NCI-H460 (cell line): ENCODE results near the gene C1RL. TPM values are rescaled to one million over a fixed set of nuclear protein-coding genes. Genes with fewer than 3 reads are reported as not detected.
A peak's percentile ranks its signal among the peaks of the same experiment; 100 is the strongest.

ENCODE experiments used
- DNase-seq: peaks from one replicate; pipeline ENCODE4 v3.0.0-alpha.2; 2016; ENCODE audit warnings: low read depth; ENCODE audit errors: extremely low read depth
- total RNA-seq: library from RNA; depleted of rRNA; stranded (reverse); fragments of >200 nt; shearing (Covaris generic); gene quantifications from 2 replicates; pipeline ENCODE4 v1.2.3, GENCODE V29; 2014

Gene C1RL
- total RNA-seq, 1 experiment from 2014 or later, result 6.4 TPM

DNA sequence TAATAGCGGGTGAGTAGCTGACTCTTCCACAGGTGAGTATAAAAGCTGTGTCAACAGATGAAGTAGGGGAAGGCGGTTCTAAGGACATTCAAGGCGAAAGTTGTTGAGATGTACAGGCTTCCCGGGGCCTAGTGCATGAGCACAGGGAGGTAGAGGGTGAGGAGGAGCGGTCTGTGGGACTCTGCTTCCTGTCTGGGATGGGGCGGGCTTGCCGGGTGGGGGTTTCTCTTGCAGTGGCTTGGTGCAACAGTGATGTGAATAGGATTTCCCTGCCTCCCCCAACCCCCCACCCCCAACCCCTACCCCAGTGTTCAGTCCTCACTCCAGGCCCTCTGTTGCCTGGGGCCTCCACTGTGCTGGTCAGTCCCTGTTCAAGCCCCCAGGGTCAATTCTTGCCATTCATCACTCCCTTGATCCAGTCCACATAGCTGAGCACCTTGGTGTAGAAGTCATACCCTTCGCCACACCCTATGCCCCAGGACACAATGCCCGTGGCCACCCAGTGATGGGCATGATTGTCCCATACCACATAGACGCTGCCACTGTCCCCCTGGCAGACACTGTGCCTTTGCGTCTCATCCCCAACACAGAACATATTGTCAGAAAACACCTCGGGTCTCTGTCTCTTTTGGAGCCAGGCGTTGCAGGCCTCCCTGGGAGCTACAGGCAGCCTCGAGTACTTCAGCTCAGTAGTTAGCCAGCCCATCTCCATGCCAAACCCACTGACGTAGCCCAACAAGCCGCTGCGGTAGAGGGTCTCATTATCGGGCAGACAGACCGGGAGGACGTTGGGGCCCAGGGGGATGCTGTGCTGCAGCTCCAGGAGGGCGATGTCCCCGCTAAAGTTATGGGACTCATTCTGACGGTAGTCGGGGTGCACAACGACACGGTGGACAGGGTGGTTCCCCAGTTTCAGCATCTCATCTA, 12.7 kb downstream of the C1RL start:
- DNase-seq, result no peak

- DNase-seq, result no peak
Measured at GRCh38 chr12:7093892-7094291, 15.1 kb downstream of the C1RL start.

DNA sequence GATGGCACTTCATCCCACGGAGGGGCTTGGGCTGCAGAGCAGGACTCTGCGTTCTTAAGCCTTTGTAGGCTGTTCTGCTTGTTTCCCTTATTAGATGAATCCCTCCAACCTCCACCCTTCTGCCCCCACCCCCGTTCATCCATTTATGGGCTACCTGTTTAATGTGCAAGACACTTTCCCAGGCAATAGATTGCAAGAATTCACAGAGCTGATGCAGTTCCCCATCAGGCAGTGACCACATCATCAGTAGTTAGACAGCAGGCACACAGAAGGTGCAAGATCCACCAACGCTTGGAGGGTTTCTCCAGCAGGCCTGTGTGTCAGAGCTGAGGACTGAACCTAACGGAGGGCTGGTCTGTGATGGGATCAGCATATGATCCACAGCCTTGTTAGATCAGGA, 15.5 kb downstream of the C1RL start:
- DNase-seq, result no peak

DNA sequence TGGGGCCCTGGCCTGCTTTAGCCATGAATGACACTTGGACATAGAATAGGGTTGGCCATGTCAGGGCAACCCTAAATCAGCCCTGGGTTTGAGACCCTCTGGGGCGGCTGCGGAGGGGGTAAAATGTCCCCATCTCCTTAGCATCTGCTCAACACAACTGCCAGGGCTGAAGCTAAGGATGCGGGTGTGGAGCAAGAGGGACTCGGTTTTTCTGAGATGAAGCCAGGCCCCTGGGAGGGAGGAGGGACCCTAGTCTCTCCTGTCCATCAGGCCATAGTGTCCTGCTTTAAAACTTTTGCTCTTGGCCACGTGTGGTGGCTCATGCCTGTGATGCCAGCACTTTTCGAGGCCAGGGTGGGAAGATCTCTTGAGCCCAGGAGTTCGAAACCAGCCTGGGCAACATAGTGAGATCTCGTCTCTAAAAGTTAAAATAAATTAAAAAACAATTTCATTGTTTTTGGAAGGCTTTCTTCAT, 16.0 kb downstream of the C1RL start:
- no peak for DNase-seq

DNA sequence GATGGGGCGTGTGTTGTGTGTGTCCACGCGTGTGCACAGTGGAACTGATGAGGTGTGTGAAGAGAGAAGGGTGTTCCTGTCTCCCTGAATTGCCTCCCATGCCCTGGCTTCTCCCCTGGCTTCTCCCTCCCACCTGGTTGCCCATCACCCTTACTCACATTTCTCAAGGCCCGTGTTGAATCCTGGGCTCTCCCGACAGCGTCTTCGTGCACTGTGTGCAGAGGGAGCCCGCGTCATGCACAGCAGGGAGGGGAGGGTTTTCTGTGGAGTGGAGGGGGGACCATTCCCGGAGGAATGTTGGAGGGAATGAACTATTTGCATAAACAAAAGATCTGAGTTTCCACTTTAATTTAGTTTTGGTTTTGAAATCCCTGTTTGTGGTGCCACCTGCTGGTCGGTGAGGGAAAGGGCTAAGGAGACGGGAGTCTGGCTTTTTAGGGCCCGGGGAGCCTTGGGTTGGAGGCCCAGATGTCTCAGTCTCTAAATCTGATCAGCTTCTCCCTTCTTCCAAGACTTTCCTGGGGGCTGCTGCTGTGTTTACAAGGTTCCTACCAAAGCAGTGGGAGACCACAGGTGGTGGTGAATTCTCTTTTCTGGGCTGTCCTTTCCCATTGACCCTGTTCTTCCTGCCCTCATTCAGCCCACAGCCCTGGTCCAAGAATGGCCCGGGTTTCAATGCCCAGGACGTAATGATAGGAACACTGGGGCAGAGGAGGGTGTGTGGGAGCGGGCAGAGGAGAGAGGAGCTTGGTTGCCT, 16.6 kb downstream of the C1RL start, which contains the start of gene C1R:
TSS of gene C1R (minus strand) at position 217 of the 757 bp plus-strand sequence. CDS start at position 160, 57 bp downstream.
- DNase-seq, result peak; percentile 33

GRCh38 chr12:7091660-7092228, 17.3 kb downstream of the C1RL start:
- DNase-seq, result no peak

- DNase-seq, result no peak
Measured at GRCh38 chr12:7091171-7091570, 17.8 kb downstream of the C1RL start.

- DNase-seq, result no peak
Measured at GRCh38 chr12:7090222-7090998, 18.6 kb downstream of the C1RL start.

DNA sequence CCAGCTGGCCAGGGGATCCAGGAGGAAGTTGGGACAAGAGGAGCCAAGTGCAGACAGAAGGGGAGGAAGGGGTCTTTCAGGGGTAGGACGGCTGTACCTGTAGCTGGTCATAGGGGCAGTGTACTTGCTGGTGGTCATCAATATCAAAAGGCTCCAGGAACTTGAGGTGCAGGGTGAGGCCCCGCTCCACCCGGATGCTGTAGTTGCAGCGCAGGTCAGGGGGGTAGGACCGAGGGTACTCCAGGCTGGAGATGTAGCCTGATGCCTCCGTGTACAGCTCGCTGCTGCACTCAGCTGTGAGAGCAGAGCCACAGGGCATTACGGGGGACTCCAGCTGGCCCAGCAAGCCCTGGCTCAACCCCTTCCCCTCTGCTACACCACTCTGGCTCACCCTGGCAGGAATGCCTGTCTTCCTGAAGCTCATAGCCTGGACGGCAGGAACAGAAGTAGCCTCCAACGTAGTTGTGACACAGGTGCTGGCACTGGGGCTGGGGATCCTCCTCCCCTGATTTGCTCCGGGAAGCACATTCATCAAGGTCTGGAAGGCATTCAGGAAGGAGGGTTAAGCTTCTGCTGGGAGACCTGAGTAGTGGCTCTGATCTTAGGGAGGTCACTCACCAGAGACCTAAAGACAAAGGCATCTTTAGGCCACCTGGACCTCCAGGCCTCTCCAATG, 19.7 kb downstream of the C1RL start:
- DNase-seq, result no peak

DNA sequence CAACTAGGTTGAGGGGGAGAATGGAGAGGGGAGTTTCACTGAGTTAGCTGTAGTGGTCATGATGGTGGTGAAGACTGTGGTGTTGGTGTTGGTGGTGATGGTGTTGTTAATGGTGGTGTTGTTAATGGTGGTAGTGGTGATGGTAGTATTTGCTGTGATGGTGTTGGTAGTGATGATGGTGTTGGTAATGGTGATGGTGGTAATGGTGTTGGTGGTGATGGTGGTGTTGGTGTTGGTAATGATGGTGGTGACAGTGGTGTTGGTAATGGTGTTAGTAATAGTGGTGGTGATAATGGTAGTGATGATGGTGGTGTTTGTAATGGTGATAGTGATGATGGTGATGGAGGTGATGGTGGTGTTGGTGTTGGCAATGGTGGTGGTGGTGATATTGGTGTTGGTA, 25.9 kb downstream of the C1RL start:
- no peak for DNase-seq

- no peak for DNase-seq
Measured at GRCh38 chr12:7081037-7081436, 28.0 kb downstream of the C1RL start.

GRCh38 chr12:7079826-7080125, 29.2 kb downstream of the C1RL start:
- no peak for DNase-seq

DNA sequence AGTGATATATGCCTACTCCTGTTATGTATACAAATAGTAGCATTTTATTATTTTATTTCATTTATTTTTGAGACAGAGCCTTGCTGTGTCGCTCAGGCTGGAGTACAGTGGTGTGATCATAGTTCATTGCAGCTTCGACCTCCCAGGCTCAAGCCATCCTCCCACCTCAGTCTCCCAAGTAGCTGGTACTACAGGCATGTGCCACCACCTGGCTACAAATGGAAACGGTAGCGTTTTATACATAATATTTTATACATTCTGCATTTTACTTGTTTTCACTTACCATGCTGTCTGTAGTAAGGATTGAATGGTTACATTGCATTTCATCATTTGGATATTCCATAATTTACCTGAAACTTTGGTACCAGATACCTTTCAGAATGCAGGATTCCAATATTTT, 30.9 kb downstream of the C1RL start:
- no peak for DNase-seq

DNA sequence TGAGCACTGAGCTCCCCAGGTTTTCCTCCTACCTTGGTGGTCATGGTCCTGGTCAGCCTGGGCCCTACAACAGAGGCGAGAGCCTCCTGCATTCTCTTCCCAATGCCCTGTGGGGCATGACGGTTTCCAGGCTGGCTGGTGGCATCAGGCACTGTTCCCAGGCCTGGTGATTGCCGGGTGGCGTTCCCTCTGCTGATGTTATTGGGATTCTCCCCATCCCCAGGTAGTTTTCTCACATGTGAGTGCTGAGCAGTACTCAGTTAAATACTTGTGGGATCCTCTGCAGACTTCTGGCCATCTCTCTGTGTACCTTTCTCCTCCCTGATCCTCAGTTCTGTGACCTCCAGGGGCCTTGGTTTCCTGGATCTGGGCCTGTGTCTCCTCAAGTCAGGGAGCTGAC, 32.5 kb downstream of the C1RL start:
- DNase-seq, result no peak

DNA sequence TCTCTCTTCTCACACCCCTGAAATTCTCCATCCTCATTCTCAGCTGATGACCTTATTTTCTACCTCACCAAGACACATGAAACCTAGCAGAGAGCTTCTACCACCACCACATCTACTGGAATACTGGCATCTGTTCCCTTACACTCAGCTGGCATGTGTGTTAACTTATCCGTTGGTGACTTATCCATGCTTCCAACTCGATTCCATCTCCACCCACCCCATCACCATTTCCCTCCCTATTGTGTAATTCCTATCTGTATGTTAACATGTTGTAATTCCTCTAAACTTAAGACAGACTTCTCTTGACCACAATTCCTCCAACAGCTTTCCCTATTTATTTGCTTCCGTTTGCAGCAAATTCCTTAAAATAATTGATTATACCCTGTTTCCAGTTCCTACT, 33.1 kb downstream of the C1RL start:
- DNase-seq, result no peak

DNA sequence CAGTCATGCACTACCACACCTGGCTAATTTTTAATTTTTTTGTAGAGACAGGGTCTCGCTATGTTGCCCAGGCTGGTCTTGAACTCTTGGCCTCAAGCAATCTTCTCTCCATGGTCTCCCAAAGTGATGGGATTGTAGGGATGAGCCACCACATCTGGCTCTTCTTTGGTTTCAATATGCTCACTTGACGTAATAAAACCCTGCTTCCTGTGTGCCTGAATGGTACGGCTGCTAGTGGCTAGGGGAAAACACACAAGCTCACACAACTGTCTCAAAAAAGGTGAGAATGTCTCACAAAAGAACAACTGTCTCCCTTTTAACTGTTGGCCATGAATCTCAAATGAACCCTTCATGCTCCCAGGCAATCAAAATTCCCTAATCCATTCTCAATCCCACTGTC, 33.5 kb downstream of the C1RL start:
- no peak for DNase-seq

DNA sequence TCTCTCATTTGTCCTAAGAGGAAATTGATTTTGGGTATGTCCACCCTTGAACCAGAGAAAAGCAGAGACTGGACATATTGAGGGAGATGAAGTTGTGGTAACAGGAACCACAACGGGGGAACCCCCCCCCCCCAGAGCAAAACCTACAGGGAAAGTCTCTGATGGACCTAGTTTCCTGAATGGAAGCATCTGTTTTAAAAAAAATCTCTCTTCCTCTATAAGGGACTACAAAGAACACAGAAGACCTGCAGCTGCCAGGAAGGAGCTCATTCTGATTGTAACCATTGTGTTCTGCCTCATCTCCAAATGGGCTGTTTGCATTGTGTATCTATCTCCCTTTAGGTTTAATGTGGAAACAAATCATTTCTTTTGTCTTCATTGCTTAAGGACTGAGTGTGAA, 35.1 kb downstream of the C1RL start:
- no peak for DNase-seq

DNA sequence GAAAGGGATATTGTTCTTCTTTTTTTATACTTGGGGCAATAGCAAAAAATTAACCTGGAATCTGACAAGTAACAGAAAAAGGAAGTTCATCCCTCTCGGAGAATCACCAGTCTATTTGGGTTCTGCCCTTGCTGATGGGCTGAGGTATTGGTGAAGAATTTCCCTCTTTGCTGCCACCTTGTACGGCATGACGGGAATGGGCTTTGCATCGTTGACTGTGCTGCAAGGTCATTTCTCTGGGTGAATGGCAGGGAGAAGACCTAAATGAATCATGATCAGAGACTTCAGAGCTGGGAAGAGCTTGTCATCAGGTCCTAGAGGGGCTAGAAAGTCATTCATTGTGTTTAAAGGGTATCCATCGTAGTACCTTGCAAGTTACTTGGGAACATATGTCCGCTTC, 36.5 kb downstream of the C1RL start:
- no peak for DNase-seq

- no peak for DNase-seq
Measured at GRCh38 chr12:7072035-7072434, 37.0 kb downstream of the C1RL start.

DNA sequence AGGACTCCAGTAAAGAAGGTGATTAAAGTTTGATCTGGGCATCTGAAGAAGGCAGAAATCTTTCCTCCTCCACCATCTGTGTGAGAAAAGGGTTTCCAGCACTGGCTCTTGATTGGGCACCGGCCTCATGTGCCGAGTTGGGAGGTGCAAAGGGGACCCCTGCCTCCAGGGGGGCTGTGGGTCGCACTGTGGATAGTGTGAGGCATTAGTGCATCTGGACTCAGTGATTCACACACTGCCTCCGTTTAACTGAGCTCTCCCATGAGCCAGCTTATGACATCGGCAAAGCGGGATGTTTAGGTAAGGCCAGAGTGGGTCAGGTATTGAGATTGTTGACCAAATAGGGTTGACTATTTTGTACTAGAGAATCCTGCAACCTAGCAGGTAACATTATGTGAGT, 39.6 kb downstream of the C1RL start:
- no peak for DNase-seq
